ENCODE results near the gene RARG.
A peak's percentile ranks its signal among the peaks of the same experiment; 100 is the strongest.

The RARG gene

GRCh38 chr12:53226815-53227214 lies 5.2 kb downstream of the RARG start:
- peaks cover 37% of the 10 kb centered on the region for H3K4me1 ChIP-seq (ENCODE audit: control insufficient read depth, insufficient read depth, low read depth, low read length)
- no peak overlapping the region for H3K18ac ChIP-seq (ENCODE audit: low read depth in 1 of 2, low read length in 2 of 2)
- H2AFZ ChIP-seq (ENCODE audit: low read depth, low read length), result no peak overlapping the region
- no peak overlapping the region for H3K27ac ChIP-seq (ENCODE audit: low read length, poor library complexity, severe bottlenecking)
- H3K27me3 ChIP-seq (ENCODE audit: control insufficient read depth in 1 of 2, insufficient read depth in 1 of 2, low read length in 2 of 2), result no peaks in the 10 kb centered on the region
- H2BK120ac ChIP-seq (ENCODE audit: low read depth, low read length), result no peak overlapping the region
- DNase-seq, result no peak
- 96% methylated on average over 4 of the region's 4 CpGs for WGBS
- H3K4me3 ChIP-seq (ENCODE audit: insufficient read depth in 1 of 2, low read depth in 1 of 2, low read length in 2 of 2), result no peak overlapping the region
- no peak overlapping the region for H2AK5ac ChIP-seq (ENCODE audit: low read length, severe bottlenecking)
- H3K9me3 ChIP-seq (ENCODE audit: control insufficient read depth, low read length), result no peaks in the 10 kb centered on the region
- no peak overlapping the region for H3K9ac ChIP-seq (ENCODE audit: low read length)
- H3K4ac ChIP-seq (ENCODE audit: low read depth in 1 of 2, low read length in 2 of 2), result no peak overlapping the region
- peaks cover 8% of the 10 kb centered on the region for H3K79me1 ChIP-seq (replicated peaks; ENCODE audit: low read length, poor library complexity, severe bottlenecking)
- H2BK5ac ChIP-seq (ENCODE audit: low read depth, low read length, poor library complexity, severe bottlenecking), result no peak overlapping the region
- no peak overlapping the region for H4K8ac ChIP-seq (ENCODE audit: low read length)
- H3K23ac ChIP-seq (ENCODE audit: low read length in 2 of 2), result no peak overlapping the region
- no peak overlapping the region for H4K91ac ChIP-seq (ENCODE audit: low read length)
- no peak overlapping the region for H2BK12ac ChIP-seq (ENCODE audit: low read length in 2 of 2)
- H3K14ac ChIP-seq (ENCODE audit: low read length in 2 of 2), result no peak overlapping the region
- H3K4me2 ChIP-seq (ENCODE audit: low read length, poor library complexity, severe bottlenecking), result no peak overlapping the region
- H3K36me3 ChIP-seq (ENCODE audit: control insufficient read depth in 1 of 2, insufficient read depth in 2 of 2, low read depth in 1 of 2, low read length in 2 of 2), result peaks cover 13 to 18% of the 10 kb centered on the region in 2 experiments
- H2BK15ac ChIP-seq (ENCODE audit: low read depth, poor library complexity, severe bottlenecking), result peak overlapping the region; percentile 33

GRCh38 chr12:53225635-53226424 lies 6.2 kb downstream of the RARG start:
- Histone ChIP-seq H3K18ac (ENCODE audit: low read depth in 1 of 2, low read length in 2 of 2) (no peak overlapping the region), H3K79me1 (replicated peaks; ENCODE audit: low read length, poor library complexity, severe bottlenecking) (peaks cover 1% of the 10 kb centered on the region), H3K9me3 (ENCODE audit: control insufficient read depth, low read length) (no peaks in the 10 kb centered on the region), H3K23ac (ENCODE audit: low read length in 2 of 2) (no peak overlapping the region), H2AFZ (ENCODE audit: low read depth, low read length) (no peak overlapping the region), H3K14ac (ENCODE audit: low read length in 2 of 2) (no peak overlapping the region), H3K4ac (ENCODE audit: low read depth in 1 of 2, low read length in 2 of 2) (no peak overlapping the region), H2BK12ac (ENCODE audit: low read length in 2 of 2) (no peak overlapping the region), H2BK5ac (ENCODE audit: low read depth, low read length, poor library complexity, severe bottlenecking) (no peak overlapping the region), H4K8ac (ENCODE audit: low read length) (no peak overlapping the region), H2BK120ac (ENCODE audit: low read depth, low read length) (no peak overlapping the region), H3K27ac (ENCODE audit: low read length, poor library complexity, severe bottlenecking) (no peak overlapping the region), H3K4me2 (ENCODE audit: low read length, poor library complexity, severe bottlenecking) (no peak overlapping the region), H2AK5ac (ENCODE audit: low read length, severe bottlenecking) (no peak overlapping the region), H3K9ac (ENCODE audit: low read length) (no peak overlapping the region), H3K36me3 (ENCODE audit: control insufficient read depth in 1 of 2, insufficient read depth in 2 of 2, low read depth in 1 of 2, low read length in 2 of 2) (peaks cover 13 to 18% of the 10 kb centered on the region in 2 experiments), H3K4me1 (ENCODE audit: control insufficient read depth, insufficient read depth, low read depth, low read length) (peaks cover 30% of the 10 kb centered on the region), H4K91ac (ENCODE audit: low read length) (no peak overlapping the region), H3K4me3 (ENCODE audit: insufficient read depth in 1 of 2, low read depth in 1 of 2, low read length in 2 of 2) (no peak overlapping the region), H3K27me3 (ENCODE audit: control insufficient read depth in 1 of 2, insufficient read depth in 1 of 2, low read length in 2 of 2) (no peaks in the 10 kb centered on the region), H2BK15ac (ENCODE audit: low read depth, poor library complexity, severe bottlenecking) (no peak overlapping the region)
- 93% methylated on average over 9 of the region's 10 CpGs for WGBS
- DNase-seq, result no peak

- no peak overlapping the region for H2BK120ac ChIP-seq (ENCODE audit: low read depth, low read length)
- H3K27ac ChIP-seq (ENCODE audit: low read length, poor library complexity, severe bottlenecking), result no peak overlapping the region
- peak overlapping the region in 1 of 2 experiments; percentile 77 for H2BK12ac ChIP-seq (ENCODE audit: low read length in 2 of 2)
- H3K79me1 ChIP-seq (replicated peaks; ENCODE audit: low read length, poor library complexity, severe bottlenecking), result no peaks in the 10 kb centered on the region
- 89% methylated on average over 10 of the region's 10 CpGs for WGBS
- H3K4me1 ChIP-seq (ENCODE audit: control insufficient read depth, insufficient read depth, low read depth, low read length), result peaks cover 23% of the 10 kb centered on the region
- no peak overlapping the region for H2BK5ac ChIP-seq (ENCODE audit: low read depth, low read length, poor library complexity, severe bottlenecking)
- peak overlapping the region in 1 of 2 experiments; percentile 52 for H3K18ac ChIP-seq (ENCODE audit: low read depth in 1 of 2, low read length in 2 of 2)
- no peak overlapping the region for H2AK5ac ChIP-seq (ENCODE audit: low read length, severe bottlenecking)
- peaks cover 13% of the 10 kb centered on the region in 2 experiments for H3K36me3 ChIP-seq (ENCODE audit: control insufficient read depth in 1 of 2, insufficient read depth in 2 of 2, low read depth in 1 of 2, low read length in 2 of 2)
- no peak overlapping the region for H3K4ac ChIP-seq (ENCODE audit: low read depth in 1 of 2, low read length in 2 of 2)
- no peaks in the 10 kb centered on the region for H3K9me3 ChIP-seq (ENCODE audit: control insufficient read depth, low read length)
- peak overlapping the region; percentile 40 for H4K91ac ChIP-seq (ENCODE audit: low read length)
- H3K23ac ChIP-seq (ENCODE audit: low read length in 2 of 2), result no peak overlapping the region
- no peaks in the 10 kb centered on the region for H3K27me3 ChIP-seq (ENCODE audit: control insufficient read depth in 1 of 2, insufficient read depth in 1 of 2, low read length in 2 of 2)
- no peak overlapping the region for H3K4me3 ChIP-seq (ENCODE audit: insufficient read depth in 1 of 2, low read depth in 1 of 2, low read length in 2 of 2)
- peak overlapping the region; percentile 17 for H2BK15ac ChIP-seq (ENCODE audit: low read depth, poor library complexity, severe bottlenecking)
- H2AFZ ChIP-seq (ENCODE audit: low read depth, low read length), result no peak overlapping the region
- peak overlapping the region; percentile 27 for H3K9ac ChIP-seq (ENCODE audit: low read length)
- no peak for DNase-seq
- peak overlapping the region; percentile 13 for H4K8ac ChIP-seq (ENCODE audit: low read length)
- peak overlapping the region in 1 of 2 experiments; percentile 44 for H3K14ac ChIP-seq (ENCODE audit: low read length in 2 of 2)
- no peak overlapping the region for H3K4me2 ChIP-seq (ENCODE audit: low read length, poor library complexity, severe bottlenecking)
These were observed 6.9 kb downstream of the RARG start for GRCh38 chr12:53224897-53225634.

Measured in mesenchymal stem cell (in vitro differentiated cells and primary cell).